ENCODE results near the gene HRK.

- TF ChIP-seq CTCF (IDR thresholded peaks at IDR 0.05; ENCODE audit: low read depth, low read length), result no peak
- no peak for TF ChIP-seq EZH2phosphoT487 (IDR thresholded peaks at IDR 0.05; ENCODE audit: low read depth)
These were observed 4.2 kb upstream of the HRK start for GRCh38 chr12:116885491-116885890.
